H1 (cell line): ENCODE results near the gene RHBDF2. TPM values are rescaled to one million over a fixed set of nuclear protein-coding genes. Genes with fewer than 3 reads are reported as not detected.

ENCODE experiments used
- CTCF ChIA-PET: fragments of 300-600 bp; sonication (Branson Sonifier 250); formaldehyde crosslinking; loops from one replicate; lab custom pipeline; 2021; ENCODE audit not compliant: partially characterized antibody; lab: Charles Lee
- POLR2A ChIA-PET: fragments of 300-600 bp; sonication (Branson Sonifier 250); formaldehyde crosslinking; loops from one replicate; lab custom pipeline; 2021; ENCODE audit warnings: inconsistent platforms; ENCODE audit not compliant: partially characterized antibody; lab: Charles Lee
- DNase-seq, 2 experiments: peaks; one replicate each; pipeline versions ENCODE4 v3.0.0 to v3.0.0-alpha.2; 2010 to 2022; ENCODE audit warnings: low spot score in 2 of 2, low read depth in 1 of 2, mixed read lengths in 1 of 2
- FAIRE-seq: peaks from 2 replicates; lab custom pipeline; 2011; peaks lifted over from hg19 to GRCh38; lab: Jason Lieb, UNC
- H2AFZ ChIP-seq: 2 replicates; pipeline ENCODE4 v1.8.1; 2012; ENCODE audit warnings: low read length, inconsistent platforms
- H2AK5ac ChIP-seq: 2 replicates; pipeline ENCODE4 v1.6.1; 2013; ENCODE audit warnings: low read depth, low read length
- H2BK120ac ChIP-seq: replicated peaks from 2 replicates; pipeline ENCODE3; 2013; ENCODE audit warnings: low read depth, low read length, inconsistent platforms
- H2BK12ac ChIP-seq: 2 replicates; pipeline ENCODE4 v1.6.1; 2013; ENCODE audit warnings: low read depth, low read length
- H2BK15ac ChIP-seq: 2 replicates; pipeline ENCODE4 v1.6.1; 2013; ENCODE audit warnings: low read length
- H2BK20ac ChIP-seq: 2 replicates; pipeline ENCODE4 v1.6.1; 2013; ENCODE audit warnings: low read length
- H2BK5ac ChIP-seq: 2 replicates; pipeline ENCODE4 v1.6.1; 2013; ENCODE audit warnings: low read depth, low read length
- H3K14ac ChIP-seq: 2 replicates; pipeline ENCODE4 v1.6.1; 2013; ENCODE audit warnings: inconsistent platforms; ENCODE audit not compliant: insufficient read length
- H3K18ac ChIP-seq: 2 replicates; pipeline ENCODE4 v1.6.1; 2013; ENCODE audit warnings: low read length; ENCODE audit errors: extremely low read depth
- H3K23ac ChIP-seq: 2 replicates; pipeline ENCODE4 v1.6.1; 2013; ENCODE audit warnings: inconsistent platforms; ENCODE audit not compliant: insufficient read length
- H3K23me2 ChIP-seq: 2 replicates; pipeline ENCODE4 v1.6.1; 2013; ENCODE audit warnings: low read depth, low read length
- H3K27ac ChIP-seq: 2 replicates; pipeline ENCODE4 v1.6.1; 2011; ENCODE audit warnings: low read depth, low read length, inconsistent platforms
- H3K27me3 ChIP-seq, 4 experiments: replicated peaks in 1 of 4; 1 replicate in 1 of 4; 2 replicates in 3 of 4; pipeline versions ENCODE4 v1.6.1 to v1.8.1; 2011 to 2013; ENCODE audit warnings: low read length in 3 of 4, mild to moderate bottlenecking in 3 of 4, inconsistent platforms in 2 of 4, mixed read lengths in 2 of 4, moderate library complexity in 1 of 4; ENCODE audit not compliant: control insufficient read depth in 3 of 4, insufficient read depth in 3 of 4; ENCODE audit errors: extremely low read depth in 1 of 4
- H3K36me3 ChIP-seq, 4 experiments: 2 replicates each; pipeline versions ENCODE4 v1.6.1 to v1.8.1; 2011 to 2013; ENCODE audit warnings: mild to moderate bottlenecking in 4 of 4, low read length in 3 of 4, moderate library complexity in 2 of 4, control low read depth in 1 of 4, inconsistent platforms in 1 of 4; ENCODE audit not compliant: insufficient read depth in 4 of 4, control insufficient read depth in 2 of 4
- H3K4ac ChIP-seq: replicated peaks from 2 replicates; pipeline ENCODE3; 2013; ENCODE audit warnings: low read length, low read depth, mixed read lengths, inconsistent platforms; ENCODE audit not compliant: insufficient read length
- H3K4me1 ChIP-seq, 4 experiments: replicated peaks in 1 of 4; 1 replicate in 1 of 4; 2 replicates in 3 of 4; pipeline versions ENCODE4 v1.6.1 to v1.8.1; 2011 to 2013; ENCODE audit warnings: low read length in 3 of 4, inconsistent platforms in 2 of 4, mixed read lengths in 1 of 4; ENCODE audit not compliant: insufficient read depth in 4 of 4, control insufficient read depth in 3 of 4
- H3K4me2 ChIP-seq, 2 experiments: 2 replicates each; pipeline versions ENCODE4 v1.6.1 to v1.8.1; 2011 to 2013; ENCODE audit warnings: low read depth in 2 of 2, low read length in 2 of 2, control low read depth in 1 of 2, inconsistent platforms in 1 of 2, mild to moderate bottlenecking in 1 of 2; ENCODE audit not compliant: insufficient read depth in 1 of 2
- H3K4me3 ChIP-seq, 4 experiments: fragments of 200-600, 300-600 bp in 1 of 4; sonication (generic), shearing (Covaris generic), sonication (Bioruptor Twin) in 1 of 4; 2 replicates each; pipeline versions ENCODE4 v1.5.1 to v1.8.1; 2011 to 2016; ENCODE audit warnings: low read length in 4 of 4, low read depth in 3 of 4, control low read depth in 2 of 4, inconsistent platforms in 2 of 4, mild to moderate bottlenecking in 2 of 4, mixed read lengths in 1 of 4, moderate library complexity in 1 of 4; ENCODE audit not compliant: insufficient read depth in 2 of 4; ENCODE audit errors: extremely low read depth in 1 of 4
- H3K56ac ChIP-seq: replicated peaks from 2 replicates; pipeline ENCODE3; 2013; ENCODE audit warnings: low read depth, mild to moderate bottlenecking, mixed read lengths, low read length, inconsistent platforms; ENCODE audit not compliant: insufficient read length
- H3K79me1 ChIP-seq: 2 replicates; pipeline ENCODE4 v1.6.1; 2013; ENCODE audit warnings: low read depth, low read length, control low read depth
- H3K79me2 ChIP-seq, 2 experiments: 2 replicates each; pipeline versions ENCODE4 v1.6.1 to v1.8.1; 2012 to 2013; ENCODE audit warnings: low read length in 2 of 2, mild to moderate bottlenecking in 2 of 2, inconsistent platforms in 1 of 2; ENCODE audit not compliant: insufficient read depth in 2 of 2, control insufficient read depth in 1 of 2
- H3K9ac ChIP-seq, 4 experiments: replicated peaks in 1 of 4; 1 replicate in 1 of 4; 2 replicates in 3 of 4; pipeline versions ENCODE4 v1.6.1 to v1.8.1; 2011 to 2013; ENCODE audit warnings: low read depth in 3 of 4, low read length in 3 of 4, control low read depth in 2 of 4, mild to moderate bottlenecking in 2 of 4, moderate library complexity in 2 of 4, inconsistent platforms in 1 of 4; ENCODE audit errors: extremely low read depth in 1 of 4
- H3K9me3 ChIP-seq, 2 experiments: 2 replicates each; pipeline versions ENCODE4 v1.6.1 to v1.8.1; 2012 to 2013; ENCODE audit warnings: mild to moderate bottlenecking in 2 of 2, moderate library complexity in 2 of 2, control low read depth in 1 of 2, inconsistent platforms in 1 of 2, low read depth in 1 of 2, low read length in 1 of 2, mixed read lengths in 1 of 2; ENCODE audit not compliant: insufficient read depth in 2 of 2
- H4K20me1 ChIP-seq, 2 experiments: replicated peaks in 1 of 2; 2 replicates each; pipeline versions ENCODE3 to v1.8.1; 2011 to 2013; ENCODE audit warnings: inconsistent platforms in 2 of 2, low read length in 2 of 2, mild to moderate bottlenecking in 1 of 2; ENCODE audit not compliant: insufficient read depth in 2 of 2, control insufficient read depth in 1 of 2
- H4K5ac ChIP-seq: 2 replicates; pipeline ENCODE4 v1.6.1; 2013; ENCODE audit warnings: low read length, low read depth, mixed read lengths, inconsistent platforms; ENCODE audit not compliant: insufficient read length
- H4K8ac ChIP-seq: 2 replicates; pipeline ENCODE4 v1.8.0; 2013; ENCODE audit warnings: mild to moderate bottlenecking, moderate library complexity, low read length, inconsistent platforms; ENCODE audit not compliant: insufficient read depth; ENCODE audit errors: extremely low read depth
- H4K91ac ChIP-seq: replicated peaks from 2 replicates; pipeline ENCODE3; 2013; ENCODE audit warnings: low read length, mixed read lengths, inconsistent platforms; ENCODE audit not compliant: insufficient read length
- JUN ChIP-seq: IDR thresholded peaks from 2 replicates; pipeline ENCODE4 v1.6.1; 2011; ENCODE audit warnings: low read depth, mild to moderate bottlenecking, improper control_type of control experiment, low read length
- WGBS, 2 experiments: shearing (Covaris generic) in 1 of 2; methylation state at CpG; one replicate each; pipeline versions ENCODE4 v1.1.6 to v1.1.7; 2013 to 2015; ENCODE audit warnings: low lambda C conversion rate in 2 of 2, mixed read lengths in 2 of 2, inconsistent platforms in 1 of 2, low coverage in 1 of 2, missing lambda C conversion rate in 1 of 2; ENCODE audit not compliant: insufficient replicate concordance in 2 of 2, insufficient coverage in 1 of 2, insufficient read length in 1 of 2; ENCODE audit errors: extremely low coverage in 1 of 2, missing lambda C conversion rate in 1 of 2; 5-methylcytosine and 5-hydroxymethylcytosine counted together
- polyA plus RNA-seq, 7 experiments: library from polyadenylated mRNA; depleted of rRNA in 3 of 7; stranded (reverse) in 5 of 7; unstranded in 2 of 7; fragments of >200 nt in 5 of 7; fragments of 200-250 nt in 2 of 7; gene quantifications; 1 replicate in 5 of 7; 2 replicates in 1 of 7; 4 replicates in 1 of 7; pipeline versions ENCODE4 v1.2.1 to v1.2.3, GENCODE V29; 2011 to 2013; ENCODE audit warnings: missing spikeins in 2 of 7, mixed read lengths in 2 of 7
- total RNA-seq: library from RNA; stranded (reverse); fragmentation: NEBNext Ultra II Directional; extraction: Animal tissue kit (Norgen Biotek cat#: 25700); gene quantifications from 2 replicates; pipeline ENCODE4 v1.2.1, GENCODE V29; 2021
- TF ChIP-seq, protein P1 (sequence below): IDR thresholded peaks from 2 replicates; pipeline ENCODE4 v1.6.1; 2011; ENCODE audit warnings: low read length, improper control_type of control experiment

The RHBDF2 gene
- total and polyA plus RNA-seq, 2 of the 8 experiments (the other 6 are each of a cell fraction or from before 2014, with no cell fraction given), result 21.2 to 25.9 TPM

DNA sequence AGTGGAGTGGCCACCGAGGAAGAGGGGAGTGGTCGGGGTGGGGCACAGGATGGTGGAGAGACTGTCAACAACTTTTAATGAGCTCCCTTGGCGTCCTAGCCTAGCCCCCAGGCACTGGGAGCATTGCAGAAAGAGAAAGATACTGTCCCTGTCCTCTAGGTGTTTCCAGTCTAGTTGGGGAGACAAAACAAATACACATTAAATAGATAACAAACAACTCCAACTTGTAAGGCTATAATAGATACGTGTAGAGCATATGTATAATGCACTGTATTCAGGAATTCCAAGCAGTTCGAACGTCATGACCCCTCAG is 47.8 kb downstream of the RHBDF2 start:
- Histone ChIP-seq H4K20me1 (peaks cover 13 to 15% of the 10 kb centered on the region in 2 experiments), H3K36me3 (no peaks in the 10 kb centered on the region), H2AFZ (no peak overlapping the region), H3K9me3 (no peaks in the 10 kb centered on the region), H3K27ac (no peak overlapping the region), H3K14ac (no peak overlapping the region), H3K4me1 (peaks cover 5 to 17% (median 12%) of the 10 kb centered on the region in 4 experiments), H3K18ac (no peak overlapping the region), H2BK15ac (no peak overlapping the region), H2BK20ac (no peak overlapping the region), H3K23me2 (peaks cover 3% of the 10 kb centered on the region; the same call in 1 of the 2 replicates), H4K8ac (no peak overlapping the region), H2BK12ac (no peak overlapping the region), H4K91ac (no peak overlapping the region), H3K4me3 (no peak overlapping the region), H3K4me2 (no peak overlapping the region; a peak in 1 of 4 replicates), H3K79me1 (peaks cover 2% of the 10 kb centered on the region), H2BK120ac (no peak overlapping the region), H2BK5ac (no peak overlapping the region), H4K5ac (no peak overlapping the region), H3K27me3 (no peaks in the 10 kb centered on the region), H3K79me2 (peaks cover 38 to 41% of the 10 kb centered on the region in 2 experiments), H3K56ac (no peak overlapping the region), H3K23ac (no peak overlapping the region), H2AK5ac (no peak overlapping the region), H3K9ac (no peak overlapping the region), H3K4ac (no peak overlapping the region)
- FAIRE-seq (no peak), DNase-seq (no peak)
- ChIA-PET CTCF (interaction anchor here (0.6 to 4.1 kb wide), 22 partner anchors 9 to 161 kb away, joined by 3 to 35 read pairs (median 5); partner anchors contain the start of genes AANAT and RHBDF2), POLR2A (interaction anchor here (0.8 to 2.0 kb wide), 6 partner anchors 8 to 43 kb away, joined by 3 to 7 read pairs (median 6); no protein-coding TSS in a partner anchor)
- TF ChIP-seq JUN, result no peak
- TF ChIP-seq, protein P1, sequence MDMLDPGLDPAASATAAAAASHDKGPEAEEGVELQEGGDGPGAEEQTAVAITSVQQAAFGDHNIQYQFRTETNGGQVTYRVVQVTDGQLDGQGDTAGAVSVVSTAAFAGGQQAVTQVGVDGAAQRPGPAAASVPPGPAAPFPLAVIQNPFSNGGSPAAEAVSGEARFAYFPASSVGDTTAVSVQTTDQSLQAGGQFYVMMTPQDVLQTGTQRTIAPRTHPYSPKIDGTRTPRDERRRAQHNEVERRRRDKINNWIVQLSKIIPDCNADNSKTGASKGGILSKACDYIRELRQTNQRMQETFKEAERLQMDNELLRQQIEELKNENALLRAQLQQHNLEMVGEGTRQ, result peak; percentile 62
- 70% methylated on average over 4 of the region's 6 CpGs; no CpG with 5 or more reads in 1 of the 2 experiments for WGBS, 2 experiments
